Adipocyte (in vitro differentiated cells): ENCODE data around the gene SELENOI.
A peak's percentile ranks its signal among the peaks of the same experiment; 100 is the strongest.

Experiments
- DNase-seq: peaks from one replicate; pipeline ENCODE4 v3.0.0-alpha.2; 2015; ENCODE audit warnings: low read depth
- H3K27me3 ChIP-seq: replicated peaks from 2 replicates; pipeline ENCODE4 v1.7.0; 2013; ENCODE audit warnings: mild to moderate bottlenecking, low read length, moderate library complexity; ENCODE audit not compliant: control insufficient read depth, insufficient read depth
- H3K36me3 ChIP-seq: 2 replicates; pipeline ENCODE4 v1.7.0; 2013; ENCODE audit warnings: low read length, mild to moderate bottlenecking, moderate library complexity; ENCODE audit not compliant: control insufficient read depth, insufficient read depth, severe bottlenecking
- H3K4me1 ChIP-seq: 2 replicates; pipeline ENCODE4 v1.7.0; 2013; ENCODE audit warnings: mild to moderate bottlenecking, low read length, moderate library complexity; ENCODE audit not compliant: control insufficient read depth, insufficient read depth
- H3K4me3 ChIP-seq: 2 replicates; pipeline ENCODE4 v1.7.0; 2013; ENCODE audit warnings: mild to moderate bottlenecking, low read length, moderate library complexity
- H3K9ac ChIP-seq: 2 replicates; pipeline ENCODE4 v1.7.0; 2013; ENCODE audit warnings: mild to moderate bottlenecking, low read length, moderate library complexity
- H3K9me3 ChIP-seq: 2 replicates; pipeline ENCODE4 v1.7.0; 2013; ENCODE audit warnings: mild to moderate bottlenecking, low read length, moderate library complexity; ENCODE audit not compliant: control insufficient read depth

The SELENOI gene

GRCh38 chr2:26435106-26435505 lies 89.2 kb downstream of the SELENOI start:
- no peak overlapping the region for H3K4me3 ChIP-seq
- no peak for DNase-seq
- no peaks in the 10 kb centered on the region for H3K9me3 ChIP-seq
- H3K9ac ChIP-seq = no peak overlapping the region
- H3K4me1 ChIP-seq = peaks cover 25% of the 10 kb centered on the region
- H3K27me3 ChIP-seq = no peaks in the 10 kb centered on the region
- no peaks in the 10 kb centered on the region for H3K36me3 ChIP-seq

DNA sequence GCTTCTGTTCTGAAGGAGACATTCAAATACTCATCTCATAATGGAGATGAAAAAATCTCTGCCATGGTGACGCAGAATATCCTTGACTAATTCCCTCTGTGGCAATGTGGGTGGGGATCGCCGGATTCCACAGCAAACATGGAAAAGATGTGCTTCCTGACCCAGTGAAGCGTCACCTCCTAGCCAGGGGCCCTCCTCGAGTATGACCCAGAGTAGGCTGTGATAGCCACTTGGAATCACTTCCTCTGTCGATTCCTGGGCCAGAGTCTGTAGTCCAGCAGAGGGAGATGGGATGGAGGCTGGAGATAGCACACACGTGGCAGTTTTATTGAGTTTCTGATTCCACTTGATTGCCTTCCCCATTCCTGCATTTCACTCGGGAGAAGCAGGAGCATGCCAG lies 92.6 kb downstream of the SELENOI start:
- Histone ChIP-seq H3K36me3 (no peaks in the 10 kb centered on the region), H3K9me3 (no peaks in the 10 kb centered on the region), H3K9ac (peak overlapping the region; percentile 2), H3K27me3 (no peaks in the 10 kb centered on the region), H3K4me3 (no peak overlapping the region), H3K4me1 (peaks cover 12% of the 10 kb centered on the region)
- peak; percentile 72 for DNase-seq

GRCh38 chr2:26438926-26439325 lies 93.0 kb downstream of the SELENOI start:
- Histone ChIP-seq H3K36me3 (no peaks in the 10 kb centered on the region), H3K4me3 (no peak overlapping the region)

DNA sequence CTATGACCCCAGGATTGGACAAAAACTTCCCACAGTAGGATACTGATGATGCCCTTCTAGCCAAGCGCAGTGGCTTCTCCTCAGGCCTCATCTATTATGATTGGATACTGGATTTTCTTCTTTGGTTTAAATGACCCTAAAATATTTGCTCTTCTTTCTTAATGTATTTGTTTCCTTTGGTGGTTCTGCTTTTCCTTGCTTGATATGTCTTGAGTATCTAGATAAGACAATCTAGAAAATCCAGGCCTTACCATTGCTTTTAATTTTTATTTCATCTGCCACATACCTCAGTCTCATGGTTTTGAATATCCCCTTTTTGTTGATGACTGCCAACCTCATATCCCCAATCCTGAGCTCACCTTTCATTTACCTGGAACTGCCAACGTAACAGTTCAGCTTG lies 96.4 kb downstream of the SELENOI start:
- no peaks in the 10 kb centered on the region for H3K36me3 ChIP-seq
- H3K9me3 ChIP-seq = no peaks in the 10 kb centered on the region
- no peak overlapping the region for H3K4me3 ChIP-seq
- no peak for DNase-seq
- H3K4me1 ChIP-seq = peaks cover 12% of the 10 kb centered on the region
- H3K9ac ChIP-seq = no peak overlapping the region
- H3K27me3 ChIP-seq = no peaks in the 10 kb centered on the region

More at GRCh38 chr2:26438926-26439325, 93.0 kb downstream of the SELENOI start:
- H3K4me1 ChIP-seq = peaks cover 12% of the 10 kb centered on the region
- no peak for DNase-seq
- H3K9me3 ChIP-seq = no peaks in the 10 kb centered on the region
- no peaks in the 10 kb centered on the region for H3K27me3 ChIP-seq
- H3K9ac ChIP-seq = peak overlapping the region; percentile 2

GRCh38 chr2:26442707-26443106 lies 96.8 kb downstream of the SELENOI start:
- H3K9ac ChIP-seq = no peak overlapping the region
- no peak overlapping the region for H3K4me3 ChIP-seq
- peaks cover 12% of the 10 kb centered on the region for H3K4me1 ChIP-seq
- no peaks in the 10 kb centered on the region for H3K9me3 ChIP-seq
- H3K36me3 ChIP-seq = no peaks in the 10 kb centered on the region
- DNase-seq = no peak
- no peaks in the 10 kb centered on the region for H3K27me3 ChIP-seq

GRCh38 chr2:26444236-26444635 lies 98.3 kb downstream of the SELENOI start:
- Histone ChIP-seq H3K27me3 (no peaks in the 10 kb centered on the region), H3K9ac (no peak overlapping the region), H3K36me3 (no peaks in the 10 kb centered on the region), H3K9me3 (no peaks in the 10 kb centered on the region), H3K4me3 (no peak overlapping the region), H3K4me1 (no peaks in the 10 kb centered on the region)
- DNase-seq = no peak
